Subcutaneous abdominal adipose tissue (tissue), 5 donors: ENCODE results near the gene NR1D1.

Experiments
- H3K27ac ChIP-seq: one replicate; pipeline ENCODE4 v1.7.0; 2013; ENCODE audit warnings: low read depth, mild to moderate bottlenecking, inconsistent platforms, low read length, moderate library complexity
- H3K27me3 ChIP-seq, 5 donors: one replicate each; pipeline ENCODE4 v1.7.0; 2013; ENCODE audit warnings: low read length in 5 of 5, inconsistent platforms in 1 of 5; ENCODE audit not compliant: control insufficient read depth in 5 of 5, insufficient read depth in 4 of 5
- H3K36me3 ChIP-seq, 5 donors: one replicate each; pipeline ENCODE4 v1.7.0; 2013; ENCODE audit warnings: low read length in 5 of 5; ENCODE audit not compliant: control insufficient read depth in 5 of 5, insufficient read depth in 5 of 5
- H3K4me1 ChIP-seq, 5 donors: one replicate each; pipeline ENCODE4 v1.7.0; 2013; ENCODE audit warnings: low read length in 5 of 5, mild to moderate bottlenecking in 3 of 5, moderate library complexity in 1 of 5; ENCODE audit not compliant: control insufficient read depth in 5 of 5, insufficient read depth in 5 of 5
- H3K4me3 ChIP-seq, 5 donors: one replicate each; pipeline ENCODE4 v1.7.0; 2013; ENCODE audit warnings: low read length in 5 of 5, low read depth in 1 of 5
- H3K9ac ChIP-seq, 5 donors: one replicate each; pipeline ENCODE4 v1.7.0; 2013; ENCODE audit warnings: low read length in 5 of 5, mild to moderate bottlenecking in 4 of 5, moderate library complexity in 3 of 5
- H3K9me3 ChIP-seq, 5 donors: one replicate each; pipeline ENCODE4 v1.7.0; 2013; ENCODE audit warnings: low read length in 5 of 5; ENCODE audit not compliant: control insufficient read depth in 5 of 5
- donor health status: healthy.
- donor health status: healthy.
- donor health status: healthy.
- donor health status: healthy.
- donor health status: healthy.

Gene NR1D1

GRCh38 chr17:40056379-40057015, 43.9 kb downstream of the NR1D1 start:
- no peak overlapping the region for H3K9ac ChIP-seq
- H3K36me3 ChIP-seq, result peaks cover 0 to 16% (median 3%) of the 10 kb centered on the region in 5 donors
- no peak overlapping the region for H3K4me3 ChIP-seq
- H3K27ac ChIP-seq, result no peak overlapping the region
- peaks cover 5 to 34% (median 30%) of the 10 kb centered on the region in 5 donors for H3K4me1 ChIP-seq
- H3K27me3 ChIP-seq, result no peaks in the 10 kb centered on the region
- no peaks in the 10 kb centered on the region for H3K9me3 ChIP-seq
